Stimulated activated CD4-positive, alpha-beta T cell treated with anti-CD3 and anti-CD28 coated beads, Interleukin-2, amount 100 ng/mL, for 48 hours (primary cell): Measurements from ENCODE around the gene KANK3.
"Not testable (repeated sequence)": the region's sequence is repeated elsewhere in the genome, so short reads cannot be mapped to it uniquely, and the experiment has no call there.

Experiments used
- DNase-seq, 2 donors: peaks; one replicate each; pipeline ENCODE4 v3.0.0-alpha.2; 2020

The KANK3 gene

DNA sequence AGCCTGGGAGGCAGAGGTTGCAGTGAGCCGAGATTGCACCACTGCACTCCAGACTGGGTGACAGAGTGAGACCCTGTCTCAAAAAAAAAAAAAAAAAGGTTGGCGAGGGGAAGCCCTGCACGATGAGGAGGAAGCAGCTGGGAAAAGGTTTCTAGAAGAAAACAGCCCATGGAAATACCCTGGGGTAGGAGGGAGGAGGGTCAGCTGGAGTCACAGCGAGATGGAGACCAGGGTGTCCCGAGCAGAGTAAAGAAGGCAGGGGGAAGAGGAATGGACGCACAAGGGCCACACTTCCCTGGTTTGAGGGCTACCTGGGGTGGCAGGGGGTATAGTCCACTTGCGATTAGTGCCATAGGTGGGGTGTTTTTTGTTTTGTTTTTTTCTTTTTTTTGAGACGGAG lies 6.4 kb downstream of the KANK3 start:
- no peak for DNase-seq

DNA sequence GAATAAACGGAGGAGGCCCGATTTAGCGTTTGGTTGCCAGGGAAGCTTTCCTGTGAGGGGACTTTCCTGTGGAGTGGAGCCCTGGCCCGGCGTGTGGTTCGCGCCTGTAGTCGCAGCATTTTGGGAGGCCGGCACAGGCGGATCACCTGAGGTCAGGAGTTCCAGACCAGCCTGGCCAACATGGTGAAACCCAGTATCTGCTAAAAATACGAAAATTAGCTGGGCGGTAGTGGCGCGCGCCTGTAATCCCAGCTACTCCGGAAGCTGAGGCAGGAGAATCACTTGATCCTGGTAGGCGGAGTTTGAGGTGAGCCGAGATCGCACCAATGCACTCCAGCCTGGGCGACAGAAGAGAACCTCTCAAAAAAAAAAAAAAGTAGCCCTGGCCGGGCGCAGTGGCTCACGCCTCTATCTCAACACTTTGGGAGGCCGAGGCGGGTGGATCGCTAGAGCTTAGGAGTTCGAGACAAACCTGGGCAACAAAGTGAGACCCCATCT lies 6.9 kb downstream of the KANK3 start:
- no peak for DNase-seq

DNA sequence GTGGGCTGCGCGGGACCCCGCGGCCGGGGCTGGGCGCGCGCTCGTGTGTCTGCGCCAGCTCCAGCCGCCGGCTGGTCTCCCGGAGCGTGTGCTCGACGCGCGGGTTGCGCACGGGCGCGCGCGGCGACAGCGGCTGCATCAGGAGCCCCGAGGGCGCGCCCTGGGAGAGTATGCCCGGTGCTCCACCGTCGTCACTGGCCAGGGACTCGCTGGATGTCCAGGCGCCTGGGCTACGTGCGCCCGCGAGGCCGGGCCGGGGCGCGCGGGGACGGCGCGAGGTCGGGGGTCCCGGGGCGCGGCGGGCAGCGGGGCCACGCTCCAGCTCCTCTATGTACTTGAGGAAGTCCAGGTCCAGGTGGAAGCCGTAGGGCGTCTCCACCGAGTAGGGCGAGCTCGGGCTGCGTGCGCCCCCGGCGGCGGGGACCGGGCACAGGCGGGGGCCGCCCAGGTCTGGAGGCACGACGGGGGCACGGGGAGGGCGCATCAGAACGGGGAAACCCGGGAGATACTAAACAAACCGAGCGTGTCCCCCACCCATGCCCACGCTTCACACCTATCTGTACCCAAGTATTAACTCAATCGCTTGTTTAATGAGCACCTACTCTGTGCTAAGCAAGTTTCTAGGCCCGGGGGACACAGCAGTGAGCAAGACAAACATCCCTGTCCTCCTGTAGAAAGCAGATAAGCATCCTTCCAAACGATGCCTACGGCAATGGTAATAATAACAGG lies 7.6 kb downstream of the KANK3 start:
- DNase-seq, result no peak

DNA sequence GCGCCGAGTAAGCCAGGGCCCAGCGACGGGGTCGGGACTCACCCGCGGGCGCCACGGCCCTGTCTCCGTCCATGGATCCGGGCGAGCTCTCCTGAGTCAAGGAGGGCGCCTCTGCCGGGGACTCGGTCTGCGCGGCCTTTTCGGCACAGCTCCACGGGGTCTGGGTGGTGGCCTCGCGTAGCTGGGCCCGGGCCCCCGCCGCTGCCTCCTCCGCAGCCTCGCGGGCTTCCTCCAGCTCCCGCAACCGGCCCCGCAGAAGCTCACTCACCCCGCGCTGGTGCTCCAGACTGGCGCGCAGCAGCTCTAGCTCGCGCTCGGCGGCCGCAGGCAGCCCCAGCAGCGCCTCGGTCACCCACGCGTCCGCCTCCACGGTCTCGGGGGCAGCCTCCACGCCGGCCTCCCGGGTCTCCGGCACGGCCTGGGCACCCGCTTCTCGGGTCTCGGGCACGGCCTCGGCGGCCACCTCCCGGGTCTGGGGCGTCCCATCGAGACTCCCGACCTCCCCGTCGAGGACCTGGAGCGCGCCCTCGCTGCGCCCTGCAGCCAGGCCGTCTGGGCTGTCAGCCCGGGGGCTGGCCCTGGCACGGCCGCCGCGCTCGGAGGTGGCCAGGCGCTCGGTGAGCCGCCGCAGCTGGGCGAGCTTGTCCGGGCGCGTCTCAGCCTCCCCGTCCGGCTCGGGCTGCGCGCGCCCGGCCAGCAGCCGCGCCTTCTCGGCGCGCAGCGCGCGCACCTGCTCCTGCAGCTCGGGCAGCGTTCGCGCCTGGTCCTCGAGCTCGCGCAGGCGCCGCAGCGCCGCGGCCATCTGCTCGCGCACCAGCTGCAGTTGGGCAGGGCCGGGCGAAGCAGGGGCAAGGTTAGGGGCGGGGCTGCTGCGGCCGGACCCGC lies 8.4 kb downstream of the KANK3 start:
- DNase-seq, result peak in 1 of 2 donors; percentile 40

DNA sequence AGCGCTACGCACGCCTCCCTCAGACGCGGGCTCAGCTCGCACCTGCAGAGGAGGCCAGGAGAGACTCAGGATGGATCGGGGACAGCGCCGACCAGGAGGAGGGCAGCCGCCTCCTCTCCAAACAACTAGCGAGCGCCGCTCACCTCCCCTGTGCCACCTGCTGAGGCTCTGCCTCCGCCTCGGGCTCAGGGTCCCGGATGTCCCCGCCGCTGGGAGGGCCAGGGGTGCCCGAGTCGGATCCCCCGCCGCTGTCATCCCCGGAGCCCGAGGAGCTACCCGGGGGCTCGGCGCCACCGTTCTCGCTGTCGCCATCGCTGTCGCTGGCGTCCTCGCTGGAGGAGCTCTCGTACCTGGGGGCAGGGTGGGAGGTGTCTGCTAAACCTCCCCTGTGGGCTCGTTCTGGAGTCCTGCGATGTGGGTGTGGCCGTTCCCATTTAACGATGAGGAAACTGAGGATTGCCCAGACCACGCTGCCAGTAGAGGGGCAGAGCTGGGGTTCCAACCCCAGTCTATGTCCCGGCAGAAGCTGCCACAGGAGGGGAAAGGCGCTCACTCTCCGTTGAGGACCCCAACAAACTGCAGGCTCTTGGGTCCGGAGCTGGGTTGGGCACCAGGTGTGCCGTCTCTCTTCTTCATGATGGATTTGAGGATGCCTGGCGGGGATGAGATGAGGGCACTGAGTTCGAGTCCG lies 9.2 kb downstream of the KANK3 start:
- no peak for DNase-seq

DNA sequence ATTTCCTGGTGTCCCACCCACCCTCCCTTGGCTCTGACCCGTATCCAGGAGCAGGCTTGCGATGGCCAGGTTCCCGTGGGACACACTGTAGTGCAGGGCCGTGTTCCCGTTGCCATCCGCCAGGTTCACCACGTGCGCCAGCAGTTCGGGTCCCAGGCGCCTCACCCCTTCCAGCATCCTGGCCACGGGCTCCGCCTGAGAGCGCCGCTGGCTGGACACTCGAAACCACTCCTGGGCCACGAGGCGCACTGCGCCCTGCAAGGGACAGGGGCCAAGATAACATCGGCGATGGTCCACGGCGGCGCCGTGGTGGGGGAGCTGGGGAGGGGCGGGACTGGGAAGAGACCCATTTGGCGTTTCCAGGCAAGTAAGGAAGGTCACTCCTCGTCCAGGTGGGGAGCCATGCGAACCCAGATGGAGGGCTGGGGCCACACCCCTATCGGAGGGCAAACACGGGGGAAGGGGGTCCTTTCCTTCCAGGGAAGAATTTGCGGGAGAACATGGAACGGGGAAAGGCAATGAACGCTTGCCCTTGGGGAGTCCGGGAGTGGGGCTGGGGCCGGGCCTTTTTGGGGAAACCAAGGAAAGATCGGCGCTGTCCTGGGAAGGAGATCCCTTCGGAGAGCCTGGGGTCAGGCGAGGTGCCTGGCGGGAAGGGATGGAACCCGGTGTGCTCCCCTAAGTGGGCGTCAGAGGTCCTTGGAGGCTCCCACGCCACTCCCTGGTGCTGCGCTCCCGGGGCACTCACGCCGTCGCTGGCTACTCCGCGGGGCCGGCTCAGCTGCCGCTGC lies 9.9 kb downstream of the KANK3 start:
- DNase-seq, result no peak

DNA sequence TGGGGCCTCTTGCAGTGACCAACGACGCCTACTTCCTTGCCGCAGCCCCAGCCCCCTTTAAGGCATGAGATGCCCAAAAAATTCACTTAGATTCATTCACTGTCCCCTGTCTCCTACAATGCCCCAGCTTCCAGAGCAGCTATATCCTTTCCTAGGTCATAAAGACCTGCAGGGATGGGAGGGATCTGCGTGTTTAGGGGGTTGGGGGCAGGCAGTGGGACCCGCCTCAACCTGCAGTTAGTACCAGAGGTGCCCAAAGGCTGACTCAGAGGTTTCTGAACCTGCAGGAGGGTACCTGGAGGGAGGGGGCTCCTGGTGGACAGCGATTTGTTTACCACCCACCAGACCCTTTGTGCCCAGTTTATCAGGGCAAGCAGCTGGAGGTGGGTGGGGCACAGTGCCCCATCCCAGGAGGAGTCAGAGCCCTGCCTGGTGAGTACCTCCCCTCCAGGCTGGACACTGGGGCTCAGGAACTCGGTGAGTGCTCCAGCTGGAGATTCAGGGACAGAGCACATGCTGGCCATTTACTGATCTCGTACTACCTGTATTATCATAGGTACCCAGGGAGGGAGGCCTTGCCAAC lies 11.7 kb downstream of the KANK3 start:
- DNase-seq, result no peak

DNA sequence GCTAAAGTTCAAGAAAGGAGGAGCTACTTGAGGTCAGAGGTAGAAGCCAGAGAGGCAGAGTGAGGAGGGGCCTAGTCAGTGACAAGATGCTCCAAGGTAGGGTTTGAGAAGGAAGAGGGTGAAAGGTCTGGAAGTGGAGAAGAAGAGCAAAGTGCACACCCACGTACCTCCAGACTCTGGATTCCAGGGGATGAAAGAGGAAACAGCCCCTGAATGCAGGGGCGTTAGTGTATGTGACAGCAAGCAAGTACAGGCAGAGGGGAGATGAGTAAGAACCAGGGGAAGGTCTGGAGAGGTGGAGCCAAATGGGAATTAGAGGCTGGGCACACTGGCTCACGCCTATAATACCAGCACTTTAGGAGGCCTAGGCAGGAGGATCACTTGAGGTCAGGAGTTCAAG lies 13.1 kb downstream of the KANK3 start:
- DNase-seq, result no peak

DNA sequence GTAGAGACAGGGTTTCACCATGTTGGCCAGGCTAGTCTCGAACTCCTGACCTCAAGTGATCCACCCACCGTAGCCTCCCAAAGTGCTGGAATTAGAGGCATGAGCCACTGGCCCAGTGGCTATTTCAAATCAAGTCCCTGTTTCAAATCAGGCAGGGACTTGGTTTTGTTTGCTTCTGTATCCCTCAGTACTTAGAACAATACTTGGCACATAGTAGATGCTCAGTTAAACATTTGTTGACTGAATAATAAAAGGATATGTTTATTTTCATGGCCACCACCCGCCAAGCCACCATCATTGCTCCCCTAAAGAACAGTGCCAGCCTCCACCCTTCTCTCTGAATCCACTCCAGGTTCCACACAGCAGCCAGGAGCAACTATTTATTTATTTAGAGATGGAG lies 17.6 kb downstream of the KANK3 start:
- no peak for DNase-seq

DNA sequence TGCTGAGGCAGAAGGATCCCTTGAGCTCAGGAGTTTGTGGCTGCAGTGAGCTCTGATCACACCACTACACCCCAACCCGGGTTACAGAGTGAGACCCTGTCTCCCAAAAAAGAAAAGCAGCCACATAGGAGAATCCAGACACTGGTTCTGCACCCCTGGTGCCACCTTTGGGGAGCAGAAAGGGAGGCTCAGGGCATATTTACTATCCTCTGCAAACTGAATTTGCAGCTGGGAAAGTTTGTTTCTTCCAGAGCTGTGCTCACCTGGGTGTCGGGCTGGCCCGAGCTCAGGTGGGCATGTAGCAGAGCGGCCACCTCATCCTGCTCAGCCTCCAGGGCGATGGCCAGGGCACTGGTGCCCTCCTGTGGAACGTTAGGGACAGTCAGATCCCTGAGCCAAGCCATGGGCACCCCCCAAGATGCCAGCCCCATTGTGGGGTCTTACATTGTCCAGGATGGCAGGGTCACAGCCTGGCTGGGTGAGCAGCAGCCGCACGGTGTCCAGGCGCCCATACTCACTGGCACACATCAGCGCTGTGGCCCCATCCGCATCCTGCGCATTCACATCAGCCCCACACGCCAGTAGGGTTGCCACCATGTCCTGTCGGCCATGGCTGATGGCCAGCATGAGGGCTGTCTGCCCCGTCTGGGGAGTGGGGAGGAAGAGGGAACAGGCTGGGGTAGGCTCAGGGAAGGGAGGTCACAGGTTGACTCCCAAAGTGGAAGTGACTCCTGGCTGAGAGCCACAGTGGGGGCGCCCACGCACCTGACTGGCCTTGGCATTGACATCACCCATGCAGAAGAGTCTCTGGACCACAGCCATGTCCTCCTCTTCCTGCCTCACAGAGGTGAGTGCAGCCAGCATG lies 18.6 kb downstream of the KANK3 start:
- no peak for DNase-seq

DNA sequence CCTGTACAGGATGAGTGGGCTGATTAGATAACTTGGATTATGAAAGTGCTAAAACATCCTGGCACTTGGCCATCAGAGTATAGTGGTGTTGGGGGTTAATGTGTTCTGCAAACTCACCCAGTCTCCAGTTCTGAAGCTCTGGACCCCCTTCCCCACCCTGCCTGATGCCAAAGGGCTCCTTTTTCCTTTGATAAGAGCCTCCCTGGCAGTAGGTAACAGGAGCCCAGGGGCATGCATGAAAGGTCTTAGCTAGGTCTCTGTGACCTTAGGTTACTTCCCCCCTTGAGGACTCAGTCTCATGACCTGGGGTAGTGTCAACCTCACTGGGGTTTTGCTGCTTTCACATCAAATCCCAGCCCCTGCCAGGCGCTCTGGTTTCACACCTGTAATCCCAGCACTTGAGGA lies 19.3 kb downstream of the KANK3 start:
- no peak for DNase-seq

DNA sequence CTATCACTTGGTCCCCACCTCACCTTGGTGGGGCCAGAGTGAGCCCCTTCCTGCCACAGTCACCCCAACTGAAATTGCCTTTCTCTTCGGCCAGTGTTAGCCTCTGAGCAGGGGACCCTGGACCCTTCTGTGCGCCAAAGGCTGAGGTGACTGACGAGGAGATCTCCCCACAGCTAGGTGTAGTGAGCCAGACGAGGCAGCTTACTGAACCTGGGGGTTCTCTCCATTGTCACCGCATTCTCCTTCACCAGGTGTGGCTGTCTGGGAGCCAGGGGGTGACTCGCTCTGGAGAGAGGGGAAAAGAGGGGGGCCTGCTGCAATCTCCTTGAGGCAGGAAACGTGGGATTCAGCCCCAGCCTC lies 20.4 kb downstream of the KANK3 start:
- DNase-seq, result no peak

DNA sequence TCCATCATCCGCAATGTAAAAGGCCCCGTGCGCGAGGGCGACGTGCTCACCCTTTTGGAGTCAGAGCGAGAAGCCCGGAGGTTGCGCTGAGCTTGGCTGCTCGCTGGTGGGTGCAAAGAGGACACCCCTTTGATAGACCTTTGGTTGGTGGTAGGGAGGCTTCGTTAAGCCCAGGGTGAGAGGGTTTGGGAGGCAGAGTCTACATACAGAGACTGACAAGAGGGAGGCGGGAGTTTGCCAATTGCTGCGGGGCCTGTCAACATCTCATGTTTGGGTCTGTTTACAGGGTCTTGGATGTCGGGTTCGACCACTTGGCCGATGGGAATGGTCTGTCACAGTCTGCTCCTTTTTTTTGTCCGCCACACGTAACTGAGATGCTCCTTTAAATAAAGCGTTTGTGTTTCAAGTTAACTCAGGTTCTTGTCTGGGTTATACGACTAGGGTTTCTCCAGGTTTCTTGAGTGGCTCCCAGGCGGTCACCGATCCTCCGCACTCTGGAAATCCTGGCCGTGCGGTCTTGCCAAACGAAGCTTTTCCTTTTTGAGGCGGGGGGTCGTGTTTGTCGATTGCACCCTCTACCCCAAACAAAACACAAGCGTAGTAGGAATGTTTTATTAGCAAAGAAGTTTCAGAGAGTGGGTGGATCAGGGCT lies 20.9 kb downstream of the KANK3 start:
- no peak for DNase-seq

DNA sequence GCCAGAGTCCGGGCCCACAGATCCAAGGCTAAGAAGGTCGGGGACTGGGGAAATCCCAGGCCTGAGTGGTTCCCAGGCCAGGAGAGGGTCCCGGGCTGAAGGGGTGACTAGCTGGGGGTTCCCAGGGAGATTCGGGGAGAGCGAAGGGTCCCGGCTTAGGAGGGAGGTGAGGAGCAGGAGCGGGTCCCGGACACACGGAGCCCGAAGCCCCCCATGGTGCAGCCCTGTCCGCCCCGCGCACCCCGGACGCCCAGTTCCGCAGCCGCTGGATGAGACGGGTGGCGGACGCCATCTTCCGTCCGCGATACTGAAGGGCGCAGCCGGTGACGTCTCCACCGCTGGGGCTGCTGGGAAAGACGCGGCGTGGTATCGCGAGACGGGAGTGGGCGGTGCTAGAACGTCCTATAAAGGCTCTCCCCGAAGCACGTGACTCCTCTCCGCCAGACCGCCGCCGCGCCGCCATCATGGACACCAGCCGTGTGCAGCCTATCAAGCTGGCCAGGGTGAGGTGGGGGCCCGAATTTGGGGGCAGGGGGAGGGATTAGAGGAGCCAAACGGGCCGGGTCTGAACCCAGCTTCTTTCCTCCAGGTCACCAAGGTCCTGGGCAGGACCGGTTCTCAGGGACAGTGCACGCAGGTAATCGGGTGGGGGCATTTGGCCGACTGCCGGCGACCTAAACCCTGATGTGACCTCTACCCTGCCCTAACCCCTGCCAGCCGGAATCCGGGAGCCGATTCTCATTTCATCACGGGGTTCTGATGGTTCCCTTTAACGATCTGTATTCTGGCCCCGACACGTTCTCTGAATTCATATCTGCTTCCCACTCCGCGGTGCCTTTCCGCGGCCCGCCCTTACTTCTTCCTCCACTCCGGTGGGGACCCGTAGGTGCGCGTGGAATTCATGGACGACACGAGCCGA lies 21.7 kb downstream of the KANK3 start, which contains the start of the genes NDUFA7 and RPS28:
Gene NDUFA7 (minus strand): TSS at position 309 of the 919 bp plus-strand sequence. CDS start 17 bp downstream, at position 292.
Gene RPS28 (plus strand): TSS at position 430 of the 919 bp plus-strand sequence. CDS start 35 bp downstream, at position 465.
- peak; percentile 96 to 98 for DNase-seq

DNA sequence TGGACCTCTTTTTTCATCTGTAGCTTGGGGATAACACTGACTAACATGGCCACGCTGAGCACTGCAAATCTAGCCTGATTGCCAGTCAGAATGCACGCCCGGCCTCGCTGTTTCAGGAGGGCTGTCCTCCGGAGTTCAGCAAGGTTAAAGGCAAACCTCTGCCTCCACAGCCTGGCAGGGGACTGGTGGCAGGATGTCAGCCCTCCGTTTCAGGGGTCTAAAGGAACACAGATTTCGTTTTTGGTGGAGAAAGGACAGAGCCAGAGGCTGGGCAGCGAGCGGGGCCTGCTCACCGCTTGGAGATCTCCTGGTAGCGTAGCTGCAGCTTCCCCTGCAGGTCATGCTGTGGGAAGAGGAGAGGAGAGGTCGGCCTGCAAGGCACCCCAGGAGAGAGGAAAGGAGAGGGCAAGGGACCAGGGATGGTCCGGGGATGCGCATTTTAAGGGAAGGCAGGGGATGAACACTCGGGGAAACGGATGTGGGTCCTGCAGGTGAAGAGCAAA lies 22.4 kb downstream of the KANK3 start:
- DNase-seq, result no peak

DNA sequence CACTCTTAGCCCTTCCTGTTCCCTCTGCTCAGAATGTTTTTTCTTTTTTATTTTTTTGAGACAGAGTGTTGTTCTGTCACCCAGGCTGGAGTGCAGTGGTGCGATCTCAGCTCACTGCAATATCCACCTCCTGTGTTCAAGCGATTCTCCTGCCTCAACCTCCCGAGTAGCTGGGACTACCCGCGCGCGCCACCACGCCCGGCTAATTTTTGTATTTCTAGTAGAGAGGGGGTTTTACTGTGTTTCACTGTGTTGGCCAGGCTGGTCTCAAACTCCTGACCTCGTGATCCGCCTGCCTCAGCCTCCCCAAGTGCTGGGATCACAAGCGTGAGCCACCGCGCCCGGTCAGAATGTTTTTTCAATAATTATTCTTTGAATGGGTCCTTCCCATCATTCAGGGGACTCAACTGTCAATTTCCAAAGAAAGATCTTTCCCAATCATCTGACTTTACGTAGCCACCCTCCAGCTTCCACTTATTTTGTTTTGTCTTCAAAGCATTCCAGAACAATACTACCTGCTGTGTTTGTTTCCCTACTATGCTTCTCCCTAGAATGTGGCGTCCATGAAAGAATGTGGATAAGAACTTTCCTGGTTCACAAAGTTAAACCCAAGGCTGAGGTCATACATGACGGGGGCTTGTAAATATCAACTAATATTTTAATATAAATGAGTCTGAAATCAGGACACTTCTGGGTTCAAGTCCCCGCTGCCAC lies 23.1 kb downstream of the KANK3 start:
- no peak for DNase-seq

DNA sequence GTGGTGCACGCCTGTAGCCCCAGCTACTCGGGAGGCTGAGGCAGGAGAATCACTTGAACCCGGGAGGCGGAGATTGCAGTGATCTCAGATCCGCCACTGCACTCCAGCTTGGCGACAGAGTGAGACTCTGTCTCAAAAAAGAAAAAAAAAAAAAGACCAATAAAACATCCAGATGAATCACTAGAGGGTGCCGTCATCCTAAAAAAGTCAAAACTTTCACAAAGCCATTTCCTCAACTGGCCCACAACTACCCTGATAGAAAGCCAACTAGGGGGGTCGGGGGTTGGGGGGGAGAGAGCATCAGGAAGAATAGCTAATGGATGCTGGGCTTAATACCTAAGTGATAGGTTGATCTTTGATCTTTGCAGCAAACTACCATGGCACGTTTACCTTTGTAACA lies 24.2 kb downstream of the KANK3 start:
- not testable (repeated sequence) for DNase-seq

DNA sequence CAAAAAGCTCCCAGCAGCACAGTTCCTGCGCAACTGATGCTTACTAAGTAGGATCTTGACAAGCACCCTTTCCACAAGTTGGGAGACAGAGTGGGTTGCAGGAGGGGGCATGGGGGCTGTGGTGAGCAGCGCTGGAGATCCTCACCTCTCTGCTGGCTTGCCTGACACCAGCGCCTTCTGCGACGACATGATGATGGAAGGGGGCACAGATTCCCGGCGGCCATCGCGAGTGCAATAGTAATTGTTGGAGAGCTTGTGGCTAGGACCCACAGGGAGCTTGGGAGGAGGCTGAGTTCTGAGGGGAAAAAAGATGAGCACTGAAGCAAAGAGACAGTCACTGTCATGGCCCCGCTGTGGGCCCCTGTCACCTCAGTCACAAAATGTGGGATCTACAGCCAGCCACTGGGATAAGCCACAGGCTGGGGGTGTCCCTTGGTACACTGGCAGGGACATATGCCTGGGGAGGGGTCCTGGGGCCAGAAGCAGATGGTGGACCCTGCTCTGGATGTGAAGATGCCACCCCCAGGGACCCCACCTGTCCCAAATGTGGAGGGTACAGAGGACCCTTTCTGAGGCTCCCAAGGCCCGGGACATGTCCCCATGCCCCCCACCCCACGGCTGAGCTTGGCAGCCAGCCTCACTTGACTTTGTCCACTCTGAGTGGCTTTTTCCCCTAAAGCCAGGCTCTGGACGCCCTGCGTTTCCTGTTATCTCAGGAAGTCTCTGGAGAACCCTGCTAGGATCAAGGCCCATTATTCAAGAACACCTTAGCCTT lies 26.5 kb downstream of the KANK3 start:
- no peak for DNase-seq
